Measurements from ENCODE around the gene INF2. TPM values are rescaled to one million over a fixed set of nuclear protein-coding genes. Genes with fewer than 3 reads are reported as not detected.

The INF2 gene
- total and polyA plus RNA-seq, 4 donors: 13.1 to 51.6 (median 25.5) TPM

GRCh38 chr14:104735830-104736642 is 46.6 kb downstream of the INF2 start:
- Histone ChIP-seq H3K9ac (ENCODE audit: low read depth in 1 of 2, low read length in 2 of 2) (peak overlapping the region; percentile 85 to 86), H3K27ac (ENCODE audit: low read depth in 1 of 2, low read length in 2 of 2) (peak overlapping the region; percentile 99 to 100)
- 22% methylated on average over 26 of the region's 26 CpGs for WGBS

More at GRCh38 chr14:104735830-104736642, 46.6 kb downstream of the INF2 start:
- no peak for TF ChIP-seq TAF1 (conservative IDR thresholded peaks at IDR 0.05)
- peak in 1 of 2 donors; percentile 88 for TF ChIP-seq EGR1 (IDR thresholded peaks at IDR 0.05; ENCODE audit: low read depth in 2 of 2)
- peak in 1 of 2 donors; percentile 40 for TF ChIP-seq GABPA (IDR thresholded peaks at IDR 0.05 in 1 of 2, conservative IDR thresholded peaks at IDR 0.05 in 1 of 2)
- TF ChIP-seq SP1 (IDR thresholded peaks at IDR 0.05): peak; percentile 98
- TF ChIP-seq CTCF (IDR thresholded peaks at IDR 0.05; ENCODE audit: low read depth, low read length, missing input control): no peak
- peak; percentile 92 for TF ChIP-seq YY1 (IDR thresholded peaks at IDR 0.05)
- peak; percentile 99 to 100 for TF ChIP-seq RXRA (IDR thresholded peaks at IDR 0.05)
- peak; percentile 64 for TF ChIP-seq FOXA2 (IDR thresholded peaks at IDR 0.05)
- TF ChIP-seq, protein P1, sequence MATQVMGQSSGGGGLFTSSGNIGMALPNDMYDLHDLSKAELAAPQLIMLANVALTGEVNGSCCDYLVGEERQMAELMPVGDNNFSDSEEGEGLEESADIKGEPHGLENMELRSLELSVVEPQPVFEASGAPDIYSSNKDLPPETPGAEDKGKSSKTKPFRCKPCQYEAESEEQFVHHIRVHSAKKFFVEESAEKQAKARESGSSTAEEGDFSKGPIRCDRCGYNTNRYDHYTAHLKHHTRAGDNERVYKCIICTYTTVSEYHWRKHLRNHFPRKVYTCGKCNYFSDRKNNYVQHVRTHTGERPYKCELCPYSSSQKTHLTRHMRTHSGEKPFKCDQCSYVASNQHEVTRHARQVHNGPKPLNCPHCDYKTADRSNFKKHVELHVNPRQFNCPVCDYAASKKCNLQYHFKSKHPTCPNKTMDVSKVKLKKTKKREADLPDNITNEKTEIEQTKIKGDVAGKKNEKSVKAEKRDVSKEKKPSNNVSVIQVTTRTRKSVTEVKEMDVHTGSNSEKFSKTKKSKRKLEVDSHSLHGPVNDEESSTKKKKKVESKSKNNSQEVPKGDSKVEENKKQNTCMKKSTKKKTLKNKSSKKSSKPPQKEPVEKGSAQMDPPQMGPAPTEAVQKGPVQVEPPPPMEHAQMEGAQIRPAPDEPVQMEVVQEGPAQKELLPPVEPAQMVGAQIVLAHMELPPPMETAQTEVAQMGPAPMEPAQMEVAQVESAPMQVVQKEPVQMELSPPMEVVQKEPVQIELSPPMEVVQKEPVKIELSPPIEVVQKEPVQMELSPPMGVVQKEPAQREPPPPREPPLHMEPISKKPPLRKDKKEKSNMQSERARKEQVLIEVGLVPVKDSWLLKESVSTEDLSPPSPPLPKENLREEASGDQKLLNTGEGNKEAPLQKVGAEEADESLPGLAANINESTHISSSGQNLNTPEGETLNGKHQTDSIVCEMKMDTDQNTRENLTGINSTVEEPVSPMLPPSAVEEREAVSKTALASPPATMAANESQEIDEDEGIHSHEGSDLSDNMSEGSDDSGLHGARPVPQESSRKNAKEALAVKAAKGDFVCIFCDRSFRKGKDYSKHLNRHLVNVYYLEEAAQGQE (IDR thresholded peaks at IDR 0.05): peak; percentile 89
- TF ChIP-seq RAD21 (IDR thresholded peaks at IDR 0.05): peak in 1 of 2 donors; percentile 68
- no peak for TF ChIP-seq MAX (IDR thresholded peaks at IDR 0.05)
- TF ChIP-seq JUND (IDR thresholded peaks at IDR 0.05): peak in 1 of 2 donors; percentile 84
- no peak for TF ChIP-seq HNF4G (IDR thresholded peaks at IDR 0.05)
- peak; percentile 53 for TF ChIP-seq FOXA1 (IDR thresholded peaks at IDR 0.05)
- TF ChIP-seq, protein P2, sequence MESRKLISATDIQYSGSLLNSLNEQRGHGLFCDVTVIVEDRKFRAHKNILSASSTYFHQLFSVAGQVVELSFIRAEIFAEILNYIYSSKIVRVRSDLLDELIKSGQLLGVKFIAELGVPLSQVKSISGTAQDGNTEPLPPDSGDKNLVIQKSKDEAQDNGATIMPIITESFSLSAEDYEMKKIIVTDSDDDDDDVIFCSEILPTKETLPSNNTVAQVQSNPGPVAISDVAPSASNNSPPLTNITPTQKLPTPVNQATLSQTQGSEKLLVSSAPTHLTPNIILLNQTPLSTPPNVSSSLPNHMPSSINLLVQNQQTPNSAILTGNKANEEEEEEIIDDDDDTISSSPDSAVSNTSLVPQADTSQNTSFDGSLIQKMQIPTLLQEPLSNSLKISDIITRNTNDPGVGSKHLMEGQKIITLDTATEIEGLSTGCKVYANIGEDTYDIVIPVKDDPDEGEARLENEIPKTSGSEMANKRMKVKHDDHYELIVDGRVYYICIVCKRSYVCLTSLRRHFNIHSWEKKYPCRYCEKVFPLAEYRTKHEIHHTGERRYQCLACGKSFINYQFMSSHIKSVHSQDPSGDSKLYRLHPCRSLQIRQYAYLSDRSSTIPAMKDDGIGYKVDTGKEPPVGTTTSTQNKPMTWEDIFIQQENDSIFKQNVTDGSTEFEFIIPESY (IDR thresholded peaks at IDR 0.05): peak; percentile 97
- no peak for TF ChIP-seq ATF3 (IDR thresholded peaks at IDR 0.05)
- peak; percentile 100 for TF ChIP-seq NR2F2 (IDR thresholded peaks at IDR 0.05)
- TF ChIP-seq HNF4A (conservative IDR thresholded peaks at IDR 0.05): peak; percentile 91 to 92
- no peaks in the 10 kb centered on the region for H3K27me3 ChIP-seq (ENCODE audit: control insufficient read depth in 4 of 4, insufficient read depth in 4 of 4, low read length in 3 of 4)
- peaks cover 19 to 64% (median 54%) of the 10 kb centered on the region in 4 donors for H3K4me1 ChIP-seq (ENCODE audit: control insufficient read depth in 4 of 4, insufficient read depth in 4 of 4, low read length in 3 of 4)
- H3K4me3 ChIP-seq (ENCODE audit: low read depth in 1 of 3, low read length in 3 of 3): no peak overlapping the region
- peaks cover 0 to 15% (median 9%) of the 10 kb centered on the region in 4 donors for H3K36me3 ChIP-seq (ENCODE audit: control insufficient read depth in 4 of 4, insufficient read depth in 3 of 4, low read depth in 1 of 4, low read length in 3 of 4)
- H3K9me3 ChIP-seq (ENCODE audit: control insufficient read depth in 4 of 4, low read length in 3 of 4): no peaks in the 10 kb centered on the region
- DNase-seq (ENCODE audit: low spot score): peak; percentile 68
